GM12878 (cell line): Measurements from ENCODE around the gene CYSLTR1.

ENCODE experiments used
- CTCF ChIP-seq, 3 experiments: IDR thresholded peaks in 2 of 3; conservative IDR thresholded peaks in 1 of 3; 2 replicates each; pipeline ENCODE4 v1.5.1; 2011; ENCODE audit warnings: low read depth in 3 of 3, low read length in 3 of 3, mild to moderate bottlenecking in 3 of 3, control low read depth in 2 of 3, moderate library complexity in 2 of 3, inconsistent platforms in 1 of 3, mixed read lengths in 1 of 3; ENCODE audit not compliant: control insufficient read depth in 2 of 3, insufficient read depth in 1 of 3; ENCODE audit errors: extremely low read depth in 1 of 3
- HDAC2 ChIP-seq: fragments of 200-600 bp; sonication (generic); IDR thresholded peaks from 2 replicates; pipeline ENCODE4 v1.6.1; 2017
- POLR2A ChIP-seq: IDR thresholded peaks from 2 replicates; pipeline ENCODE4 v1.6.1; 2011; ENCODE audit warnings: low read depth, mild to moderate bottlenecking, low read length
- TAF1 ChIP-seq: IDR thresholded peaks from 2 replicates; pipeline ENCODE4 v1.6.1; 2011; ENCODE audit warnings: mild to moderate bottlenecking, low read depth, low read length, borderline replicate concordance

- no peak for TF ChIP-seq CTCF (IDR thresholded peaks at IDR 0.05 in 2 of 3, conservative IDR thresholded peaks at IDR 0.05 in 1 of 3; ENCODE audit: control insufficient read depth in 2 of 3, extremely low read depth in 1 of 3, insufficient read depth in 1 of 3, low read depth in 3 of 3, low read length in 3 of 3)
- TF ChIP-seq TAF1, result no peak
- TF ChIP-seq HDAC2, result no peak
- no peak for TF ChIP-seq POLR2A
Observed at GRCh38 chrX:78313526-78313925, 13.9 kb downstream of the CYSLTR1 start.
